HTERT RPE-1 (cell line): ENCODE measurements around the gene PXT1.
"Not testable (repeated sequence)": the region's sequence is repeated elsewhere in the genome, so short reads cannot be mapped to it uniquely, and the experiment has no call there.

Experiments
- in situ Hi-C: fragments of 300-500 bp; cut with MboI; formaldehyde crosslinking; loops from 4 replicates; pipeline ENCODE4 v1.14.3; 2020; ENCODE audit warnings: low sequenced_read_pairs

Gene PXT1

GRCh38 chr6:36442671-36443470 is at the start of gene PXT1, which contains the start of gene KCTD20:
PXT1 (minus strand) TSS chr6:36442854; CDS start chr6:36426082, 16,772 bp downstream.
KCTD20 (plus strand) TSS chr6:36443000; CDS start chr6:36470098, 27,098 bp downstream.
- in situ Hi-C loops = no loop called here

GRCh38 chr6:36492092-36492491 is 49.4 kb upstream of the PXT1 start:
- in situ Hi-C loops = no loop called here

- in situ Hi-C loops = no loop called here
Measured at GRCh38 chr6:36491378-36491965, 48.8 kb upstream of the PXT1 start.

- in situ Hi-C loops = no loop called here
Measured at GRCh38 chr6:36489426-36489825, 46.8 kb upstream of the PXT1 start.

GRCh38 chr6:36488221-36488620 is 45.6 kb upstream of the PXT1 start:
- in situ Hi-C loops = no loop called here

GRCh38 chr6:36487698-36488097 is 45.0 kb upstream of the PXT1 start:
- in situ Hi-C loops = no loop called here

GRCh38 chr6:36484736-36485135 is 42.1 kb upstream of the PXT1 start:
- in situ Hi-C loops = no loop called here

- in situ Hi-C loops = not testable (repeated sequence)
Measured at GRCh38 chr6:36483326-36483725, 40.7 kb upstream of the PXT1 start.

- in situ Hi-C loops = no loop called here
Measured at GRCh38 chr6:36479256-36479655, 36.6 kb upstream of the PXT1 start.

GRCh38 chr6:36478051-36478526 is 35.4 kb upstream of the PXT1 start:
- in situ Hi-C loops = no loop called here

- in situ Hi-C loops = no loop called here
Measured at GRCh38 chr6:36469946-36470345, 27.3 kb upstream of the PXT1 start.

GRCh38 chr6:36469148-36469661 is 26.6 kb upstream of the PXT1 start:
- in situ Hi-C loops = no loop called here

- in situ Hi-C loops = no loop called here
Measured at GRCh38 chr6:36467625-36468024, 25.0 kb upstream of the PXT1 start.

GRCh38 chr6:36464233-36464632 is 21.6 kb upstream of the PXT1 start:
- in situ Hi-C loops = no loop called here

- in situ Hi-C loops = no loop called here
Measured at GRCh38 chr6:36463676-36464075, 21.0 kb upstream of the PXT1 start.

GRCh38 chr6:36461646-36462045 is 19.0 kb upstream of the PXT1 start:
- in situ Hi-C loops = no loop called here

GRCh38 chr6:36460916-36461315 is 18.3 kb upstream of the PXT1 start:
- in situ Hi-C loops = no loop called here

- in situ Hi-C loops = no loop called here
Measured at GRCh38 chr6:36459501-36459900, 16.8 kb upstream of the PXT1 start.

- in situ Hi-C loops = no loop called here
Measured at GRCh38 chr6:36455486-36456027, 12.9 kb upstream of the PXT1 start.

- in situ Hi-C loops = not testable (repeated sequence)
Measured at GRCh38 chr6:36452897-36453296, 10.2 kb upstream of the PXT1 start.

GRCh38 chr6:36449173-36449572 is 6.5 kb upstream of the PXT1 start:
- in situ Hi-C loops = not testable (repeated sequence)

GRCh38 chr6:36445621-36446020 is 3.0 kb upstream of the PXT1 start:
- in situ Hi-C loops = no loop called here
